COR-L47 (cell line): ENCODE measurements around the gene RPL12.
A peak's percentile ranks its signal among the peaks of the same experiment; 100 is the strongest.

ENCODE experiments used
- DNase-seq: peaks from one replicate; lab custom pipeline; 2025; lab: John Stamatoyannopoulos, UW

RPL12 gene

DNA sequence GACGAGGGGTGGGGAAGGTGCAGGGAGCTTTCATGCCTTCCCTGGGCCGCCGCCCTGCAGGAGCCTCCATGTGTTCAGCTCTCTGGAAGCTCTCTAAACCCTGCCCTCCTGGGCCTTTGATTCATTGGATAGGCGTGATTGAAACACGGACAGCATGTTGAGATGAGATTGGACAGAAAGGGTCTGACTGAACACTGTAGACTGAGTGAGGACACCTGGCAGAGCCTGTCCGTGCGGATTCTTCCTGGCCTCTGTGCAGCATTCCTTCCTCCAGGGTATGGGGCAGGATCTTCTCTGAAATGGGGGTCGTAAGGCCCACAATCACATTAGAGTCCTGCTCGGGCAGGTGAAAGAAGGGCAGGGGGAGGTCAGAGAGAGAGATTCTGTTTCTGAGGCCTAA, 12.8 kb downstream of the RPL12 start:
- no peak for DNase-seq

DNA sequence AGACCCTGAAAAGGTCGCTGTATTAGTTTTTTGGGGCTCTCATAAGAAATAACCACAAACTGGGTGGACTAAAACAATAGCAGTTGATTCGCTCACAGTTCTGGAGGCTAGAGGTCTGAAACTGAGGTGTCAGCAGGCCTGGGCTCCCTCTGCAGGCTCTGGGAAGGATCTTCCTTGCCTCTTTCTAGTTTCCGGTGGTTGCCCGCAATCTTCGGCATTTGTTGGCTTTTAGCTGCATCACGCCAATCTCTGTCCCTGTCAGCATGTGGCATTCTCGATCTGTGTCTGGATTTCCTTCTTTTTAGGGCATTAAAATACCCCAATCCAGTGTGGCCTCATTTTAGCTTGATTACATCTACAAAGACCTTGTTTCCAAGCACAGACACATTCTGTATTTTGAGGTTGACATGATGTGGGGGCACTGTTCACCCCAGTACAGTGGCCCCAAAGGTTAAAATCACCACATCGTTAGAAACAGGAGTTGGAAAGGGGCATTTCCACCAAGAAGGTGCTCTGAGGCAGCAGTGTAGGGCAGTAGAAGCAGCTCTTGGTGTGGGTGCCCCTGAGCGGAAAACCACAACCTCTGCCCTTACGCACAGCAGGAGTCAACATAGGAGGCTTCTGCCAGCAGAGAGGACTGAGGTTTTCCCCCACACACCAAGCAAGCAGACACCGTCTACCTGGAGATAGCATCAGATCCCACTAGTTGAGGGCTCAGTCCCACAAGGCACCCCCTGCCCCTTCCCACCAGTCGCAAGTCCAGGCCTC, 13.5 kb downstream of the RPL12 start:
- DNase-seq: no peak

DNA sequence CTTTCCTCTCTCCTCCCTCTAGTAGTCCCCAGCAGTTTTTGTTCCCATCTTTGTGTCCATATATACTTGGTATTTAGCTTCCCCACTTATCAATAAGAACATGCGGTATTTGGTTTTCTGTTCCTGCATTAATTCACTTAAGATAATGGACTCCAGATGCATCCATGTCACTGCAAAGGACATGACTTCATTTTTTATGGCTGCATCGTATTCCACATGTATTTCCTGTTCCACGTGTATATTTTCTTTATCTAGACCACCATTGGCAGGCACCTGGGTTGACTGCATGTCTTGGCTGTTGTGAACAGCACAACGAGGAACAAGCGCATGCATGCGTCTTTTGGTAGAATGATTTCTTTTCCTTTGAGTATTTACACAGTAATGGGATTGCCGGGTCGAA, 20.8 kb downstream of the RPL12 start:
- DNase-seq: no peak

DNA sequence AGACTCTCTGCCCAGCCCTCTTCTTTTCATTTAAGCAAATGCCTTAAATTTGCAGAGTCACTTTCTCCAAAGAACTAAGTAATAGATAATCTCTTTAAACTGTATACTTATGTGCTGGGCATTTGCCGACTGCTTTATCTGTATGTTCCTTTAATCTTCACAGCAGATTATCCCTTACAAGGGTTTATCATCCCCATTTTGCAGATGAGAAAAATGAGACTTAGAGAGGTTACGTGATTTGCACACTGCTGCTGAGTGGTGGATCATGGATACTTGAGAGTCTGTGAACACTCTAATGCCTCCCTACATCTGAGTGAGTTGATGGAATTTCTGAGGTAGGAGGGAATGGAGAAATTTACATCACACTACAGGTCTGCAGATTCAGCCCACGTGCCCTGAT, 22.9 kb downstream of the RPL12 start:
- DNase-seq: no peak

DNA sequence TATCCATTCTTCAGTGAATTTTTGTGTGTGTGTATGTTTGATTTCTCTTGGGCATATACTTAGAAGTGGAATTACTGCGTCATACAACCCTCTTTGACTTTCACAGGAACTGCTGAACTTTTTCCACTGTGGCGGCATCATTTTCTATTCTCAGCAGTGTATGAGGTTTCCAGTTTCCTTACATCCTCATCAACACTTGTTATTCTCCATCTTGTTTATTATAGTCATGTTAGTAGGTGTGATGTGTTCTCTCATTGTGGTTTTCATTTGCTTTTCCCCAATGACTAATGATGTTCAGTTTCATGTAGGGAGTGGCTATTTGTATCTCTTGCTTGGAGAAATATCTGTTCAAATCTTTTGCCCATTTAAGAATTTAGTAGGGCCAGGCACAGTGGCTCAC, 24.4 kb downstream of the RPL12 start:
- DNase-seq: no peak

DNA sequence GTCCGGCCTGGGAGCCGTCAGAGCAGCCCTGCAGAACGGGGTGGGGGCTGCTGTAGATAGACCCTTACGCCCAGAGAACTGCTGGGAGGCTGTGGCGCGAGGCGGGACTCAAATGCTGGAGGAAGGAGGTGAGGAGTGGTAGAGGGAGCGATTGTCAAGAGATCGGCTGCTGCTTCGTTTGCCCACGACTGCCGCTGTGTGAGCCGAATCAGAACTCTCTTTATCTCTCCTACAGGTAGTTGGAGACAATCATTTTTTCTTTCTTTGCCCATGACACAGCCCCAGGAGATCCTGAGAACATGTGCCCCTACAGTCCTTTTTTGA, 26.6 kb downstream of the RPL12 start:
- DNase-seq: peak; percentile 14

DNA sequence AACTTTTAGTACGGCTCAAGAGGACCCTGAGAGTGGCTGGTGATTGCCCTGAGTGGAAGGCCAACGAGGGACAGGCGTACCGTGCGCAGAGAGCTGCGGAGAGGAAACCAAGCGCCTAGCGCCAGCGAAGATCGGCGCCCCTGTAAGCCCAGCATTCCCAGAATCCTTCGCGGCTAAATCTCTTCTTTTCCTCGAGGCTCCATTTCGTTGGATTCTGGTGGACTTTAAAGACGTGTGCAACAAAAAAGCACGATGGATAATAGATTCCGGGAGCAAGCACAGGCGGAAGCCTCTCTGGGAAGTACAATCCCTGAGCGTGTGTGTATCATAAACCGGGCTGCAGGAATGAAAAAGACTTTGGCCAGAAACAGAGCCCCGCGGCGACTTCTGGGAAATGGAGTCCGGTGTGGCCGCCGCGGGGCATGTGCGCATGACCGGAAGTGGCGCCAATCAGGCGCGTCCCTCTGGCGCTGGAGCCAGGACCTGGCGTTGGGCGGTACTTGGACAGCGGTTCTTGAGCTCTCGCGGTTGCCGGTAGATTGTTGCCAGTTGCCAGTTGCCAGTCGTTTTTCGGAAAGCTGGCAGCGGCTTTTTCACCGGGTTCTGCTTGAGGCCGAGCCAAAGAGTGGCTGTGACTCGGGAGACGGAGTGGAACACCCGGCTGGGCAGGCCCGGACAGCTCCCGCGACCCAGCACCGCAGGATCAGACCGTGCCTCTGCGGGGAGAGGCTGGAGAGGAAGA, 27.1 kb downstream of the RPL12 start, which contains the start of gene ZNF79:
ZNF79 (plus strand) TSS at position 449 of the 742 bp plus-strand sequence. CDS start 406 bp downstream, outside the sequence.
- DNase-seq: peak; percentile 86

DNA sequence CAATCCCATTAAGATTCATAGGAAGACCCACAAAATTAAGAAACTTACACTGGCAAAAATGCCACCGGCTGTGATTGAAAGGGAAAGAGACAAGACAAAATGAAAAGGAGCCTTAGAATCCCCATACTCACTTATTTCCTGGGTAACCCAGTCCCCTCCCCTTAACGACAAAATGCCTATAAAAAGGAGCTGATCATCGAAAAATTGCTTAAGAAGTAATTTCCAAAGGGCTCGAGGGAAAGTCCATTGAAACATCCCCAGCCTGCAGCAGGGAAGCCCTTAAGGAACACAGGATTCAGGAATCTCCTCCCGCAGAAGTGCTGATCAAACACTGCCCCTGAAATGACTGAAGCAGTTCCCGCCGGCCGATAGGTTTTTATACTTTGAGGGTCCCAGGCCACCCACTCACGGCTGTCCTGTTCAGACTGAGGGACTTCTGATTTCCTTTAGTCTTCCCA, 27.7 kb downstream of the RPL12 start:
- no peak for DNase-seq

DNA sequence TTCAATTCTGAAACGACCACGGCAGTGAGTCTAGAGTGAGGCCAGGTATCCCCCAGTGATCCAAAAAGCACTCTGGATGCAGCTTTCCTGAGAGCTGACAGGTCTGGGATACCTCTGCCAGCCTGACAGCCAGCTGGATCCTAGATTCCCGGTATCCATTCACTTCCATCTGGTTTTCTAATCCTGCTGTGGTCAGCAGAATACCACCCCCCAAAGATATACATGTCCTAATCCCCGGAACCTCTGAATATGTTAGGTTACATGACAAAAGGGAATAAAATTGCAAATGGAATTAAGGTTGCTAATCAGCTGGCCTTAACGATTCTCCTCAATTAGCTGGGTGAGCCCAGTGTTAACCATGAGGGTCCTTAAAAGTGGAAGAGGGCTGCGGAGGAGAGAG, 28.4 kb downstream of the RPL12 start:
- no peak for DNase-seq

DNA sequence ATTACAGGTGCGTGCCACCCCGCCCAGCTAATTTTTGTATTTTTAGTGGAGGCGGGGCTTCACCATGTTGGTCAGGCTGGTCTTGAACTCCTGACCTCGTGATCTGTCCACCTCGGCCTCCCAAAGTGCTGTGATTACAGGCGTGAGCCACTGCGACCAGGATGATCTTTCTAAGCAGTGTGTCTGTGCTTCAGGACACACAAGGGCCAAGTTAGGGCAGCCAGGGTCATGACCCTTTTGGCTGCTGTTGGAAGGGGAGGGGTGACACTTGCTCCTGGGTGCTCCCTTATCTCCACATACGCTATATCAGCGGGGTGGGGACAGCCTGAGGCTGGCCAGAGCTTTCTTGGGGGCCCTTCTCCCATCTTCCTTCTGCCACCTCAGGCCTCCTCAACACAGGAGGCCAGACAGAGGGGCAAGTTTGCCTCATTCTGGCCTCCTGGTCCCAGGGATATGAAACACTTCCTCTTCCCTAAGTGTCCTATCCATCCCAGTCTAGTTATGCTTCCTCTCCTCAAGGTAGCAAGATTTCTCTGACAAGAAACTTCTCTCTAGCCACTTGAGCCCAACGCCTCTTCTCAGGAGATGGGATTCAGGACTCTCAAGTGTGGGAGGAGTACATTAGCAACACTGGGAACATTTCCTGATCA, 28.9 kb downstream of the RPL12 start:
- DNase-seq: no peak

DNA sequence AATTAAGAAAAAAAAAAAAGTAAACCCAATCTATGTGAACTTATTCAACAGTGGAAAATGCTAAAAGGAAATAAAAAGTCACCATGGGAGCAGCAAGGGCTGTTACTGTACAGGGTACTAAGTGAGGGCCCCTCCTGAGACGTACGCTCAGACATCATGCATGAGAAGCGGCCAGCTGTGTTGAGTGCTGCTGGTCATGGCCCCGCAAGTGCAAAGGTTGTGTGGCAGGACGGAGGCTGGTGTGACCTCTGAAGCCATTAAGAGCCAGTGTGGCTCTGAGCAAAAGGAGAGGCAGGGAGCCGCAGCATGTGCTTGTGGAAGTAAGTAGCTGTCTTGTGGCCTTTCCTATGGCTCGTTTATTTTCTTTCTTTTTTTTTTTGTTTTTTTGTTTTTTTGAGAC, 30.1 kb downstream of the RPL12 start:
- DNase-seq: no peak

DNA sequence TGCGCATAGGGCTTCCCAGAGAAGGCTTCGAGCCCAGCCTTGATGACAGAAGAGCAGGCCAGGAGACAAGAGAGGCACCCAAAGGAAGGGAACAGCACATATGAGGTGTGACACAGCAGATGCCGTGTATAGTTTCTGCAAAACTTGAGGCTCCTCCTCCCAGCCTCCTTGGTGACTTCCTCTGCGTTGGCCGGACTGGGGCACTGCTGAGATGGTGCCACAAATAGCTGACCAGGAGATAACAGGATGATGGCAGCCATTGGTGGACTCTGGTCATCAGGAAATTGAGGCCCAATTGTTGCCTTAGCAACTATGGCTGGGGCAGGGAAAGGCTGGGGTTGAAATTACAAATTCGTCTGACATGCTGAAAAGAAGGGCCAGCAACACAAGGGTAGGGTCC, 31.9 kb downstream of the RPL12 start:
- DNase-seq: no peak

DNA sequence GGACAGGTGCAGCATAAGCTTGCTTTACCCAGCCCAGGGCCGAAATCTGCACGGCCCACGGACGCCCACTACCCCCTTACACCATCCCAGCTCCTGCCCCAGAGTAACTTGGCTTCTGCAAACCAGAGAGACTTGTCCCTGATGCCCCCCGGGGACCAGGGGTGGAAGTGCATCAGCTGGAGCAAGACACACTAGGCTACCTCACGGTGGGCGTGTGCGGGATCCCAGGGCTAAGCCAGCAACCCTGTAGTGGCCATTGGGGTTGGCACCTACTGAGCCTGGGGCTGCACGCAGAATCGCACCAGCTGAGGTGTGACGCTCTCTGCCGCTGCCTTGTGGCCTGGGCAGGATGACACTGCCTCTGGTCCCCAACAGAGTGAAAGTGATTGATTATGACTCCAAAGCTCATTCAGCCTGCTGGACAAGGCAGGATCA, 33.2 kb downstream of the RPL12 start:
- no peak for DNase-seq

DNA sequence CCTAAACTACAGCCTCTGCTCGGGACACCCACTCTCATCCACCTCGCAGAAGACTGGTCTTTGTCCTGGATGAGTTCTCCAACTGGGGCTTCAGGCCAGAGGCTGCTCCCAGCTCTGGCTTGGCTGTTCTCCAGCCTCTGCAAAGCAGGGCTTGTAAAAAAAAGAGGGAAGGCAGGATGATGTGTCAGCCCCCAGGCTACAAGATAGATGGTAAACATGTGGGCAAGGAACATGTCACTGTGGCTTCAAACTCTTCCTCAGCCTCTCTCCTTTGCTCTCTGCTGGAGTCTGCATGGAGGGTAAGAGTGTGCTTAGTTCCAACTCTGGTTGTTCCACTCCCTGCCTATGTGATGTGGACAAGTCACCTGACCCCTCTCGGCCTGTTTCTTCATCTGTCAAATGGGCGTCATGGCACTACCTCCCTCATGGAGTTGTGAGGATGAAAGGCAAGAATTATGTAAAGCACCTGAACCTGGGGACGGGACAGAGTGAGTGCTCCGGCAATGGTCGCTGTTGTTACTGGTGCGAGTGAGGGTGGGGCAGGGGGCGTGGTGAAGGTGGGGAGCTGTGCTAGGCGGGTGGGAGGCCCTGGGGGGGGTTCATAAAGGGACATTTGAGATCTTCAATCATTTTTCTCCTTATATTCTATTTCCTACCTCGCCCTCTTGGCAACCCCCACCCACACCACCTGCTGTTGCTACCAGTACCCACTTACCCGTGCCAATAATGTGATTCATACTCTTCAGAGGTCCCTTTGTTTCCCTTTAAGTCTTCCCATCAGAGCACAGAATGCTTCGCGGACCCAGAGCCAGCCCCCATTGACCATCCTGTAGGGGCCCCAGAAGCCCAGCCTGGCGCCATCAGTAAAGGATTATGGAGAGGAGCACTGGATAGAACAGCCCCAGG, 33.8 kb downstream of the RPL12 start:
- no peak for DNase-seq

DNA sequence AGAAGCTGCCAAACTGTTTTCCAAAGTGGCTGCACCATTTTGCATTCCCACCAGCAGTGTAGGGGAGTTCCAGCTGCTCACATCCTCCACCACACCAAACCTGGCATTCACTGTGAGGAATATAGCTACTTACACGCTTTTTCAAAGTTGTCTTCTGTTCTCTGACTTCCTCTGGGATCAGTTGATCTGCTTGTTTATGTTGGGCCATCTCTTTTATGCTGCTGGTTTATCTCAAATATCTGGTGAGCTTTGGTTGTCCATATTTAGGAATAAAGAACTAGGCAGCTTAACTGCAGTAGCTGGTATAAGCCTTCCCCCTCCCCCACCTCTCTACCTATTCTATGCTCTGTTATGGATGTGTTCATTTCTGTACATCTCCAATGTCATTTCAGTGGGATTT, 35.5 kb downstream of the RPL12 start:
- no peak for DNase-seq

DNA sequence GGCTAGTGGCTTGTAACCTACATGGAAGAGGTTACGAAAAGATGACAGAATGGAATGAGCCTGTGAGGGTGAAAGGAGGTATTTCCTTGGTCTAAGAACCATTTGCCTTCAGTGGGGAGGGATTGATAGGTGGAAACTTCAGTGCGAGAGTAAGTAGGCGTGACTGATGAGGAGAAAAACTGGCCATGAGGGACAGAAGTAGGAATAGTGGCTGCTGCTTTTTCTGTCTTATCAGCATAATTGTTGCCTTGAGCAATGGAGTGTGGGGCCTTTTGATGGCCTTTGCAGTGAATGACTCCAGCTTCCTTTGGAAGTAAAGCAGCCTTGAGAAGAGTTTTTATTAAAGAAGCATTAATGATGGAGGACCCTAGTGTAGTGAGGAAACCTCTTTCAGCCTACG, 36.1 kb downstream of the RPL12 start:
- no peak for DNase-seq

DNA sequence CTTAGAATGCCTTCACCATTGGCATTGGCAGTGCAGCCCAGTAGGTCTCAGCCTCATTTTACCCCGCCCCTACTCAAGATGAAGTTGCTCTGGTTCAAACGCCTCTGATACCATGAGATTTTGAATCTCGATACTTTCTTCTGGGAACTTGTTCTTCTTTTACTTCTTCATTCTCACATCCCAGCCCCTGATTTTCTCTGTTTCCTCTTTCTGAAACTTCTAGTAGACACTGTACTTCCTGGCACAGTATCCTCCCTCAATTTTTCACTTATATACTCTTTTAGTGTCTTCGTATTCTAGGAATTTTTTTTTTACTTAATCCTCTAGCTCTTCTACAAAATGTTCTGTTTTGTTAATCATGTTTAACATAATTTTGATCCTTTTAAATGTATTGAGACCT, 40.1 kb downstream of the RPL12 start:
- DNase-seq: no peak

DNA sequence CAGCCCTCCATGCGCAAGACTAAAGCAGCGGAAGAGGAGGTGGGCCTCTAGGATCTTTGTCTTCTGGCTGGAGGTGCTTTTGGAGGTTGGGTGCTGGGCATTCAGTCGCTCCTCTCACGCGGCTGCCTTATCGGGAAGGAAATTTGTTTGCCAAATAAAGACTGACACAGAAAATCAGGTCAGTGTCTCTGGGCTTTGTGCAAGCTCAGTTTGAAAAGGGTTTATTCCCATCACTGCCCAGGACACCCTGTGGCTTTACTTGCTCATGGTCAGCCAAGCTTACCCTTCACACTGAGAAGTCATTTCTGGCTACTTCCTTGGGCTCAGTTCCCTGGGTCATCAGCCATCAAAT, 43.7 kb downstream of the RPL12 start:
- DNase-seq: no peak

DNA sequence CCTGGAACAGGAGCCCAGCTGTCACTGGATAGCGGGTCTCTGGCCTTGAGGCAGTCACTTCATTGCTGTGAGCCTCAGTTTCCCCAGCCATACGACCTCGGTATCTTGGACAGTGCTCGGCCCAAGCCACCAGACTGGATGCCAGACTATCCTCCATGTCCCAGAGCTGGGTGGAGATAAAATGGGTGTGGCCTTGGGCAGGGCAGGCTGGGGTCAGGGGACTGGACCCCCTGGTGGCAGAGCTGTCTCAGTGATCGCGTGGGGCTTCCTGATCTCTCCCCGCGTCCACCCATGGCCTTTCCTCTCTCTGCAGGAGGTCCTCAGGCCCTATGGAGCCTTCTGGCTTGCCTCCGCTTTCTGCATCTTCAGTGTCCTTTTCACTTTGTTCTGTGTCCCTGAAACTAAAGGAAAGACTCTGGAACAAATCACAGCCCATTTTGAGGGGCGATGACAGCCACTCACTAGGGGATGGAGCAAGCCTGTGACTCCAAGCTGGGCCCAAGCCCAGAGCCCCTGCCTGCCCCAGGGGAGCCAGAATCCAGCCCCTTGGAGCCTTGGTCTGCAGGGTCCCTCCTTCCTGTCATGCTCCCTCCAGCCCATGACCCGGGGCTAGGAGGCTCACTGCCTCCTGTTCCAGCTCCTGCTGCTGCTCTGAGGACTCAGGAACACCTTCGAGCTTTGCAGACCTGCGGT, 44.3 kb downstream of the RPL12 start:
- DNase-seq: no peak

DNA sequence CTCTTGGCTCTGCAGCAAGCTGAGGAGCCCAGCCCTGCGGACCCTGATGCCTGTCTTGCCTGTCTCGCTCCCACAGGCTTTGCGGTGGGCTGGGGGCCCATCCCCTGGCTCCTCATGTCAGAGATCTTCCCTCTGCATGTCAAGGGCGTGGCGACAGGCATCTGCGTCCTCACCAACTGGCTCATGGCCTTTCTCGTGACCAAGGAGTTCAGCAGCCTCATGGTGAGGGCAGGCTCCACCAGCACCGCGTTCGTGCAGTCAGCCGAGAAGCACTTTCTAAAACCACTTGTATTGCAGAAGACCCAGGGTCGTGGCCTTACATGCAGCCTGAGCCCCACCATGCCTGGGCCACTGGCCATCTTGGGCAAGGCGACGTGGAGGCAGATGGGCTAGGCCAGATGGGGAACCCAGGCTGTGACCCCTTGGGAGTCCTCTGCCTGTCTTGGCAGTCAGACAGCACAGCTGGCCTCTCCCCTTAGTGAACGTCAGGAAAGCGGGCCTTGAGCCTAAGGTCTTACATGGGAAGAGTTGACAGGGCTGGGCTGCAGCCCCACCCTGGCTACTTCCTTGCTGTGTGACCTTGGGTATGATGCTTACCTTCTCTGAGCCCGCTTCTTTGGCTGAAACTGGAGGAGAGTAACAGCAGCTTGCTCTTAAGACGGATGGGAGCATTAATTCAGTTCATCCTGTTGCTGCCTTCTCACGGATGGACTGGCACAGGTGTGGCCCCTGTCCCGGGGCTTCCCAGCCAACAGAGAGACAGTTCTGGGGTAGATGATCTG, 45.7 kb downstream of the RPL12 start:
- no peak for DNase-seq

DNA sequence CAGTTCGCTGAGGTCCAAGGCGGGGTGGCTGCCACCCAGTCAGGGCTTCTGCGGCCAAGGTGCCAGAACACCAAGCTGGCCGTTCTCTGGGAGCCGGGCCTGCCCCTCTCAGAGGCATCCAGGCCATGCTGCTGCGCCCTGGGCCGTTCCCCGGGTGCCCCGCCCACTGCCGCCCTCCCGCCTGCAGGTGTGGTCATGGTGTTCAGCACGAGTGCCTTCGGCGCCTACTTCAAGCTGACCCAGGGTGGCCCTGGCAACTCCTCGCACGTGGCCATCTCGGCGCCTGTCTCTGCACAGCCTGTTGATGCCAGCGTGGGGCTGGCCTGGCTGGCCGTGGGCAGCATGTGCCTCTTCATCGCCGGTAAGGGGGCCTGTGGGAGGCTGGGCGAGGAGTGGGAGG, 46.6 kb downstream of the RPL12 start:
- DNase-seq: no peak
